Ramos (cell line): Measurements from ENCODE around the gene SSH3.

Experiments used
- in situ Hi-C: fragments of 300-500 bp; cut with MboI; formaldehyde crosslinking; loops from one replicate; pipeline ENCODE4 v1.14.3; 2022; ENCODE audit warnings: low sequenced_read_pairs; ENCODE audit not compliant: unreplicated experiment

The SSH3 gene

DNA sequence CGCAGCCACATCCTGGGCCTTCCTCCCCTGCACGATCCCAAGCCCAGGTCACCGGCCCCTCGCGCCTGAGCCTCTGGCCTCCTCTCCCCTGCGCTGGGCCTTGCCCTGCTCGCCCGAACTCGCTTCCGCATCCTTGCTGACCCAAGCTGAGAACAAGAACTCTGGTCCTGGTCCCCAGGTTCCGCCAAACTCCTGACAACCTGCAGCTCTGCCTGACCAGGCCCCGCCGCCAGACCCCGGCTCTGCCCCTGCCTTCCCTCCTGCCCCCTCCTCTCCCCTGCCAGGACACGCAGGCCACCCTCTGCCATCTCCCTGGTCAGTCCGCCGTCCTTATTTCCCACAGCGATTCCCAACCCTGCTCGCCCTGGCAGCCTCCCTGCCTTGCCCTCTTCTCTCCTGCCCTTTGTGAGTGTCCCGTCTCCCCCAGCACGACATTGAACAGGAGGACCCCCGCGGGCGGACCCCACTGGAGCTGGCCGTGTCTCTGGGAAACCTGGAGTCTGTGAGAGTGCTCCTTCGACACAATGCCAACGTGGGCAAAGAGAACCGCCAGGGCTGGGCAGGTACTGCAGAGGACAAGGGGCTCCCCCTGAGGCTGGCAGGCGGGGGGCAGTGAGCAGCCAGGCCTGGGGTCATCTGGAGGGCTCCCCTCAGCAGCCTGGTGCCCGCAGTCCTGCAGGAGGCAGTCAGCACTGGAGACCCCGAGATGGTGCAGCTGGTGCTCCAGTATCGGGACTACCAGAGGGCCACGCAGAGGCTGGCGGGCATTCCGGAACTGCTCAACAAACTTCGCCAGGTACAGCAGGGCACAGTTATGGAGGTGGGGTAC, 13.5 kb upstream of the SSH3 start:
- in situ Hi-C loops, result loop anchor here (10.0 kb wide), 1 partner anchor 195 kb away; the partner anchor contains the start of gene AIP

DNA sequence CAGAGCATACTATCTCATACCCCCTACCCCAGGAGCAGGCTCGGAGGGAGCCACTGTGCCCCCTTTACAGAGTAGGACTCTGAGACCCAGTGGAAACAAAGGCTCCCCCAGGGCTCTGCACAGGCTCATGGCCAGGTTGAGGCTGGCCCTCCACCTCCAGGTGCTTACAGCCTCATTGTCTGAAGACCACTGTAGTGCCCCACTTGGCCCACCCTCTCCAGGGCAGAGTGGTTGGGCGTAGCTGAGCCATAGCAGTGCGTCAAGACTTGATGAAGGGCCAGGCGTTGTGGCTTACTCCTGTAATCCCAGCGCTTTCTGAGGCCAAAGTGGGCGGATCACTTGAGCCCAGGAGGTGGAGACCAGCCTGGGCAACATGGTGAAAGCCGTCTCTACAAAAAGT, 12.5 kb upstream of the SSH3 start:
- in situ Hi-C loops, result no loop called here

DNA sequence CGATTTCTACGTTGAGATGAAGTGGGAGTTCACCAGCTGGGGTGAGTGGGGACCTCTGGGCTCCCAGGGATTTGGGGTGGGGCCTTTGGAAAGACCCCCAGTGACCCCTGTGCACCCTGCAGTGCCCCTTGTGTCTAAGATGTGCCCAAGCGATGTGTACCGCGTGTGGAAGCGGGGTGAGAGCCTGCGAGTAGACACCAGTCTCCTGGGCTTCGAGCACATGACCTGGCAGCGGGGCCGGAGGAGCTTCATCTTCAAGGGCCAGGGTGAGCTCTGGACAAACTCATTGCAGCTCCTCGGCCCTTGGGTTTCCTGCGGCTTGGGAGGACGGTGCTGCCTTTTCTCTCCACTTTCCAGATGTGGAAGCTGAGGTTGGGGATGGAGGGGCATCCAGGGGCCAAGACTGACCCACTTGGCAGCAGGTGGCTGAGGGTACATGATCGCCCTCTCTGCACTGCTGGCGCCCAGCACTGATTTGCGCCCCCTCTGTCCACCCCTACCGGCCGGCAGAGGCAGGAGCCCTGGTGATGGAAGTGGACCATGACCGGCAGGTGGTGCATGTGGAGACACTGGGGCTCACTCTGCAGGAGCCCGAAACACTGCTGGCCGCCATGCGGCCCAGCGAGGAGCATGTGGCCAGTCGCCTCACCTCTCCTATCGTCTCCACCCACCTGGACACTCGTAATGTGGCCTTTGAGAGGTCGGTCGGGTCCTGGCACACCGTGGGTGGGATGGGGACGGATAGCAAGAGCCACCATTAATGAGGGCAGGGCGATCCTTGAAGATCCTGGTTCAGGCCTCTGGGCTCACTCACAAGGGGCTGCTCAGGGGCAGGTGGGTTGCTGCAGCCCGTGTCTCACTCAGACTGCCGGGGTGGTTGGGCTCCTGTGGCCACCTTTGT, 11.6 kb upstream of the SSH3 start:
- in situ Hi-C loops, result no loop called here

DNA sequence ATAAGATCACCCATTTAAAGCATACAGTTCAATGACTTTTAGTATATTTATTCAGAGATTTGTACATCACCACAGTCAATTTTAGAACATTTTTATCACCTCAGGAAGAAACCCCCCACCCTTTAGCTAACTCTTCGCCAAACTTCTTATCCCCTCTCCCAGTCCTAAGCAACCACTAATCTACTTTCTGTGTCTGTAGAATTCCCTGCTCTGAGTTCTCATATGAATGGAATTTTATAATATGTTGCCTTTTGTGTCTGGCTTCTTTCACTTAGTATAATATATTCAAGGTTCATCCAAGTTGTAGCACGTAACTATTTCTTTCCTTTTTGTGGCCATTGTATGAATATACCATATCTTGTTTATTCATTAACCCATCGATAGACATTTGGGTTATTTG, 10.7 kb upstream of the SSH3 start:
- in situ Hi-C loops, result no loop called here

DNA sequence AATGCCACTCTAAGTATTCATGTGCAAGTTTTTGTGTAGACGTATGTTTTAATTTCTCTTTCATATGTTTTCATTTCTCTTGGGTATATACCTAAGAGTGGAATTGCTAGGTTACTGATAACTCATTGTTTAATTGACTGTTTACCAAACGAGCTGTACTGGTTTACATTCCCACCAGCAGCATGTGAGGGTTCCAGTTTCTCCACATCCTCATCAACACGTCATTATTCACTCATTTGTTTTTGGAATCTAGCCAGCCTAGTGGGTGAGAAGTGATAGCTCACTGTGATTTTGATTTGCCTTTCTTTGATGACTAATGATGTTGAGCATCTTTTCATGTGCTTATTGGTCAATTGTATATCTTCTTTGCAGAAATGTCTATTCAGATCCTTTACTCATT, 10.2 kb upstream of the SSH3 start:
- in situ Hi-C loops, result no loop called here

DNA sequence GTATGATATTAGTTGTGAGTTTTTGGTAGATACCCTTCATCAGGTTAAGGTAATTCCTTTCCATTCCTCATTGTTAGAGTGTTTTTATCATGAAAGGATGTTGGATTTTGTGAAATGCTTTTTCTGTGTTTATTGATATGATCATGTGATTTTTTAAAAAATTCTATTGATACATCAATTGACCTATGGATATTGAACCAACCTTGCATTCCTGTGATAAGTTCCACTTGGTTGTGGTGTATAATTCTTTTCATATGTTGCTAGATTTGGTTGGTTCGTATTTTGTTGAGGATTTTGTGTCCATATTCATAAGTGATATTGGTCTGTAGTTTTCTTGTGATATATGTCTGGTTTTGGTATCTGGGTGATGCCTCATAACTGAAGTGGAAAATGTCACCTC, 7.5 kb upstream of the SSH3 start:
- in situ Hi-C loops, result no loop called here

DNA sequence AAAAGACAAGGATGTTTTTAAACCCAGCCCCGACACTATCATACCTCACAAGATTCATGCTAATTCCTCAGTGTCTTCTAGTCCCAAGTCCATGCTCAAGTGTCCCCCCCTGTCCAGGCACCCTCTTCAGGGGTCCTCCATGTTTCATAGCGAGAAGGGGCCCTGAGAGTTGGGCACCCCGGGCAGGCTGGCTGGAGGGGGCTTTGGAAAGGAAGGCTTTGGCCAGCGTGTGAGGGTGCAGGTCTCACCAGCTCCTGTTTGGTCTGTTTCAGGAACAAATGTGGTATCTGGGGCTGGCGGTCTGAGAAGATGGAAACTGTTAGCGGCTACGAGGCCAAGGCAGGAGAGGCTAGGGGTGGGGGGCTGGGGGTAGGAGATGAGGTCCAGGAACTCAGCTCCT, 4.5 kb upstream of the SSH3 start:
- in situ Hi-C loops, result no loop called here

DNA sequence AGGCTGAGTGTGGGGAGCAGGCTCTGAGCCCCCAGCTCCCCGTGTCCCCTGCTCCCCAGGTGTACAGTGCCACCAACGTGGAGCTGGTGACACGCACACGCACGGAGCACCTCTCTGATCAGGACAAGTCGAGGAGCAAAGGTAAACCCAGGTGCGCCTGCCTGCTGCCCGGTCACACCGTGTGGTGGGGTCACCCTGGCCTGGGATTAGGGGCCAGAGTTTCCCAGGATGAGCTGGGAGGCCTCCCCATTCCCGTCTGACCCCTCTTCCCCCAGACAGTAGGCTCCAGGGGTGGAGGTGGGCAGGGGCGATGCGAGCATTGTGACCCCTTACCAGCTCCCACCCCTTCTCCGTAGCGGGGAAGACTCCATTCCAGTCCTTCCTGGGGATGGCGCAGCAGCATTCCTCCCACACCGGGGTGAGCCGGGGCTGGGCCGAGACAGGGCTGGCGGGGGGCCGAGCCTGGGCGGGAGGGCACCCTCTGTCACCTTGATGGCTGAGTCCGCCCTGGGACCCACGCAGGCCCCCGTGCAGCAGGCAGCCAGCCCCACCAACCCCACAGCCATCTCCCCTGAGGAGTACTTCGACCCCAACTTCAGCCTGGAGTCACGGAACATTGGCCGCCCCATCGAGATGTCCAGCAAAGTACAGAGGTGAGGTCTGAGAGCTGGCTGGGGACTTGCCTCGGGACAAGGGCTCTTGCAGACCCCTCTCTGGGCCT, 3.7 kb upstream of the SSH3 start:
- in situ Hi-C loops, result no loop called here

DNA sequence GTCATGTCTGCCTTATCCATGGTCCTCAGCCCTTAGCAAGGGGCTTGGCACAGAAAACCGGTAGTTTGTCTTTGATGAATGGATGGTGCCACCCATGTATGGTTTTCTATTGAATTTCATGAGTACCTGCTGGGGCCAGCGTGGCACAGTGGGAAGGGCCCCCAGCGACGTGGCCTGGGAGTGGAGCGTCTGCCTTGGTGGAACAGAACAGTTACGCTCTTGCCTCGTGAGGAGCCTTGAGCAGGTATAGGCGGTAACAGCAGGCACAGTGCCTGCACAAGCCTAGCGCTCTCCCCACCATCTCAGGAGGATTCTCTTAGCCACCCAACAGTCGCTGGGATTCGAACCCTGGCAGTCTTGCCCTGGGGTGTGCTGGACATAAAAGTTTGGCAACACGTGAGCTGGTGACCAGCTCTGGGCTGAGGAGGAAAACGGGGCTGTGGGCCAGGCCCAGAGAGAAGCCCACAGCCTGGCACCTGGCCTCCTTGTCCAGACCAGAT, 3.0 kb upstream of the SSH3 start:
- in situ Hi-C loops, result no loop called here

DNA sequence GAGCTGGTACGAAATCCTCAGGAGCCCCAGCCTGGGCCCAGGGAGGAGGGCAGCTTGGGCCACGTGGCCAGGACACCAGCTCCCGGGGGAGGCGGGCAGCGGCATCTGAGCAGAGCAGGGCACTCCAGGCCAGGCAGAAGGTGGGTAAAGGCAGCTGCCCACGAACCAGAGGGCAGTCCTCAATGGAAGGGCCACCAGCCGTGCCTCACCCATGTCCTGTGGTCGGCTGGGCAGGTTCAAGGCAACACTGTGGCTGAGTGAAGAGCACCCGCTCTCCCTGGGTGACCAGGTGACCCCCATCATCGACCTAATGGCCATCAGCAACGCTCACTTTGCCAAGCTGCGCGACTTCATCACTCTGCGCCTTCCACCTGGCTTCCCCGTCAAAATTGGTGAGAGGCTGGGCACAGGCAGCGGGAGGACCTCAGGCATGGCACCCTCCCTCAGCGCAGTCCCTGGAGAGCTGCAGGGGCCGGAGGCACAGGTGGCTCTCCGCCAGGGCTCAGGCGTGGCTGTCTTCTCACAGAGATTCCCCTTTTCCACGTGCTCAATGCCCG, 2.5 kb upstream of the SSH3 start:
- in situ Hi-C loops, result no loop called here

DNA sequence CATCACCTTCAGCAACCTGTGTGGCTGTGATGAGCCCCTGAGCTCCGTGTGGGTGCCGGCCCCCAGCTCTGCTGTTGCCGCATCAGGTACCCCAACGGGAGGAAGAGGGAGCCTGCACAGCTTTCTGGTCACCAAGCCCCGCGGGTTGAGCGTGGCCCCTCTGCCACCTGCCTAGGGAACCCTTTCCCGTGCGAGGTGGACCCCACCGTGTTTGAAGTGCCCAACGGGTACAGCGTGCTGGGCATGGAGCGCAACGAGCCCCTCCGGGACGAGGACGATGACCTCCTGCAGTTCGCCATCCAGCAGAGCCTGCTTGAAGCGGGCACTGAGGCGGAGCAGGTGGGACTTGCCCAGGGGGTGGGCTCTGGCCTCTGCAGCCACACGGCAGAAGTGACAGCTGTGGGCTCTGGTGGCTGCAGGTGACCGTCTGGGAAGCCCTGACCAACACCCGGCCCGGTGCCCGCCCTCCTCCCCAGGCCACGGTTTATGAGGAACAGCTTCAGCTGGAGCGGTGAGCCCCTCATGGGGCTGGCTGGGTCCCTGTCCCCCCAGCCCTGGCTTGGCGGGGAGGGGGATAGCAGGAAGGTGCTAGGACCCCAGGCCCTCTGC, 1.9 kb upstream of the SSH3 start:
- in situ Hi-C loops, result no loop called here

DNA sequence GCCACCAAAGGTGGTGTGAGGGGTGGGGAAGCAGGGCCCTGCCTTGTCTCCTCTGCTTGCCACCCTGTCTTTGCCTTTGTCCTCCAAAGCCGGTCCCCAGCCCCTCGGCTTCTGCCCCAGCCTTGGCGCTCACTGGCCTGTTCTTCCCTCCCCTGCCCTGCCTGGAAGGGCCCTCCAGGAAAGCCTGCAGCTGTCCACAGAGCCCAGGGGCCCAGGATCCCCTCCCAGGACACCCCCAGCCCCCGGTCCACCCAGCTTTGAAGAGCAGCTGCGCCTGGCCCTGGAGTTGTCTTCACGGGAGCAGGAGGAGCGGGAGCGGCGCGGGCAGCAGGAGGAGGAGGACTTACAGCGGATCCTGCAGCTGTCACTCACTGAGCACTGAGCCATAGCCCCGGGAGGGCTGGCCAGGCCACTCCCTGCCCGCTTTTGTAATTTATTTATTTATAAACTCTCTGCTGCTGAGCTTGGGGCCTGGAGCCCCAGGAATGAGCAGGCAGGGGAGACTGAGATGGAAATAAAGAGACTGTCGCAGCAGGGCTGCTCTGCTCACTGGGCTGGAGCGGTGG, 1.3 kb upstream of the SSH3 start:
- in situ Hi-C loops, result no loop called here

DNA sequence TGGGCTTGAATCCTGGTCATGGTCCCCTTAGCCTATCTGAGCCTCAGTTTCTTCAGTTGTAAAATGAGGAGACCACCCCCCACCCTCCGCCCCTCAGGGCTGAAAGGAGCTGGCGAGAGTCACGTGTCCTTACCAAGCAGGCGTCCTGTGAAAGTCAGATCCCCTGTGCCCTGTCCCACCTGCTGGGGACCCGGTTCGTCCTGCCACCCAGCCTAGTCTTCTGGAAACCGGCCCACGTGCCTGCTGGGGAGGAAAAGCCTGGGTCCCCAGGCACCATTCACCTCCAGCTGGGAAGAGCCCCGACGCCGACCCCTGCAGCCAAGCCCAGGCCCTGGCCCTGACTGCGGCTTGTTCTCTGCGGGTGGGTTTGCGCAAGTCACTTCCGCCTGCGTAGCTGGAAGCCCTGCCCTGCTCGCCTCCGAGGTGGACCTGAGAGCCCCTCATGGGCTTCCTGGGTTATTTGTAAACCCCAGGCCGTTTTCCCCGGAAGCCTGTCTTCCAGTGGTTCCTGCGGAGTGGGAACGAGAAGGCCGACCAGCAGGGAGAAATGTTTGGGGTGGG, 679 bp upstream of the SSH3 start:
- in situ Hi-C loops, result no loop called here

DNA sequence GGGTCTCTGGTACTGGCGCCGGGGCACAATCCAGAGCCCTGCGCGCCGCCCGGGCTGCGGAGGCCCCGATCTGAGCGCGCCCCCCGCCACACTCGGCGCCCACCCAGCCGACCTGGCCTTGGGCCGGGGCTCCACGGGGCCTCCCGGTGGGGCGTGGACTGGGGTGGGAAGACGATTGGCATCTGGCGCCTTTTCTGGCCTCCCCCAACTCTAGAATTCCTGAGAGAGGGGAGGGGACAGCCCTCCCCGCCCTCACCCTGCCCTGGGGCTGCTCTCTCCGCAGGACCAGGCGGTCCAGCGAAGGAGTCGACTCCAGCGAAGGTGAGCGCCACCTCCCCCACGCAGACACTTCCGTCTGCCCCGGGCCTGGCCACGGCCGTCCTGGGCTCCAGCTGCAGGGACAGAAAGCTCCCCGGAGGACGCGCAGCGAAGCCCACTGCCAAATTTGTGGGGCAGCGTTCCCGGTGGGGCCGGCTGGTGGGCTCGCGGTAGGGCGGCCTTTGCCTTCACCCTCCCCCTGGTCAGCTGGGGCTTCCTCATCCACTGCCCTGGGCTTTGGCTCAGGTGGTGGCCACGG, 593 bp downstream of the SSH3 start:
- in situ Hi-C loops, result no loop called here

DNA sequence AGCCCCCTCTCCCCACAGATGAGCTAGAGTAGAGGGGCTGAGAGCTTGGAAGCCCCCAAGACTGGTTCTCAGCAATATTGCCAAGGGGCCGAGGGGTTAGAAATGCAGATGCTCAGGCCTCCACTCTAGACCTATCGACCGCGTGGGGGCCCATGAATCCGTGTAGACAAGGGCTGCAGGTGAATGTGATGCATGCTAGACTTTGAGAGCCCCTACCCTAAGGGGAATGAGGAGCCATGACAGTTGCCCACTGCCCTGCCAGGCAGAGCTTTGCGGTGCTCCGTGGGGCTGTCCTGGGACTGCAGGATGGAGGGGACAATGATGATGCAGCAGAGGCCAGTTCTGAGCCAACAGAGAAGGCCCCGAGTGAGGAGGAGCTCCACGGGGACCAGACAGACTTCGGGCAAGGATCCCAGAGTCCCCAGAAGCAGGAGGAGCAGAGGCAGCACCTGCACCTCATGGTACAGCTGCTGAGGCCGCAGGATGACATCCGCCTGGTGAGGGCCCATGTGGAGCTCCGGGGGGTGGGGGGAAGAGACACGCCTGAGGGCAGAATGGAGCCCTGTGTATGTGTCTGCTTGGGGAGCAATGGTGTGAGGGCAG, 1.3 kb downstream of the SSH3 start:
- in situ Hi-C loops, result no loop called here

DNA sequence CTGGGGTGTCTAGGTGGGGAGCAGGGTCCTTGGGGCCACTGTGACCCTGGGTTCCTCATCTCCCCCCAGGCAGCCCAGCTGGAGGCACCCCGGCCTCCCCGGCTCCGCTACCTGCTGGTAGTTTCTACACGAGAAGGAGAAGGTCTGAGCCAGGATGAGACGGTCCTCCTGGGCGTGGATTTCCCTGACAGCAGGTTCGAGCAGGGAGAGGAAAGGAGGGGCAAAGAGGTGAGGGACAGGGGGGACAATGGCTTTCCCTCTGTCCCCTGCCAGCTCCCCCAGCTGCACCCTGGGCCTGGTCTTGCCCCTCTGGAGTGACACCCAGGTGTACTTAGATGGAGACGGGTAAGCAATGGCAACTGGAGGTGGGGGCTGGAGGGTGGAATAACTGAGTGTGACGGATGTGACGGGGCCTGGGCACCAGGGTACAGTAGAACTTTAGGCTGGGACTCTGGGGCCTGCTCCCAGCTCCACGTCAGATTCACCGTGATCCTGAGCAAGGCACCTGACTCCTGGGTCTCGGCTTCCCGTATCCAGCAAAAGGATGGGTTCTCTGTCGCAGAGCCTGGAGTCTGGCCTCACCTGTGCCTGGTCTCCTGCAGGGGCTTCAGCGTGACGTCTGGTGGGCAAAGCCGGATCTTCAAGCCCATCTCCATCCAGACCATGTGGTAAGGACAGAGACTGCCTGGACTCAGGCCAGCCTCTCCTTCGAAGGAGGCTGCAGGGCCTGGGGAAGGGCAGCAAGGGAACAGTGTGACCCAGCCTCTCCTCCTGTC, 3.6 kb downstream of the SSH3 start:
- in situ Hi-C loops, result no loop called here

DNA sequence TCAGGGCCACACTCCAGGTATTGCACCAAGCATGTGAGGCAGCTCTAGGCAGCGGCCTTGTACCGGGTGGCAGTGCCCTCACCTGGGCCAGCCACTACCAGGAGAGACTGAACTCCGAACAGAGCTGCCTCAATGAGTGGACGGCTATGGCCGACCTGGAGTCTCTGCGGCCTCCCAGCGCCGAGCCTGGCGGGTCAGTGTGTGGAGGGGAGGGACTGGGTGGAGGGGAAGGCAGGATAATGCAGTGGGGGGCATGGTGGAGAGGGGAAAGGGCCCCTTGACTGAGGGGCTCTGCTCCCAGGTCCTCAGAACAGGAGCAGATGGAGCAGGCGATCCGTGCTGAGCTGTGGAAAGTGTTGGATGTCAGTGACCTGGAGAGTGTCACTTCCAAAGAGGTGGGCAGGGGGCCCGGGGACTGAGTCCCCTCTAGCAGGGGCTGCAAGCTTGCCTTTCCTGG, 4.2 kb downstream of the SSH3 start:
- in situ Hi-C loops, result no loop called here
